GM18873 (cell line): ENCODE measurements around the gene PLEKHG7.

Experiments
- ATAC-seq: cut with Tn5 transposase; IDR thresholded peaks from one replicate; pipeline ENCODE4 v1.9.1; 2021; ENCODE audit warnings: mild to moderate bottlenecking, moderate library complexity, moderate number of reproducible peaks; ENCODE audit not compliant: unreplicated experiment, low FRiP score

Gene PLEKHG7

GRCh38 chr12:92707926-92708325, 5.1 kb downstream of the PLEKHG7 start:
- ATAC-seq: no peak

- ATAC-seq: no peak
Measured at GRCh38 chr12:92715625-92716024, 12.8 kb downstream of the PLEKHG7 start.

- no peak for ATAC-seq
Measured at GRCh38 chr12:92717202-92717601, 14.4 kb downstream of the PLEKHG7 start.

- ATAC-seq: no peak
Measured at GRCh38 chr12:92718483-92718990, 15.7 kb downstream of the PLEKHG7 start.

- no peak for ATAC-seq
Measured at GRCh38 chr12:92719674-92720073, 16.9 kb downstream of the PLEKHG7 start.

GRCh38 chr12:92721130-92721529, 18.3 kb downstream of the PLEKHG7 start:
- no peak for ATAC-seq

- no peak for ATAC-seq
Measured at GRCh38 chr12:92721656-92722055, 18.9 kb downstream of the PLEKHG7 start.

- ATAC-seq: no peak
Measured at GRCh38 chr12:92722897-92723296, 20.1 kb downstream of the PLEKHG7 start.

GRCh38 chr12:92726850-92727249, 24.1 kb downstream of the PLEKHG7 start:
- ATAC-seq: no peak

GRCh38 chr12:92729773-92730305, 27.1 kb downstream of the PLEKHG7 start:
- ATAC-seq: no peak

- no peak for ATAC-seq
Measured at GRCh38 chr12:92730758-92731157, 28.0 kb downstream of the PLEKHG7 start.

- no peak for ATAC-seq
Measured at GRCh38 chr12:92732216-92732615, 29.4 kb downstream of the PLEKHG7 start.

- ATAC-seq: no peak
Measured at GRCh38 chr12:92732716-92733115, 29.9 kb downstream of the PLEKHG7 start.

GRCh38 chr12:92733181-92733580, 30.4 kb downstream of the PLEKHG7 start:
- ATAC-seq: no peak

- no peak for ATAC-seq
Measured at GRCh38 chr12:92733661-92734060, 30.9 kb downstream of the PLEKHG7 start.

GRCh38 chr12:92735131-92735721, 32.4 kb downstream of the PLEKHG7 start:
- no peak for ATAC-seq

GRCh38 chr12:92736605-92737004, 33.8 kb downstream of the PLEKHG7 start:
- ATAC-seq: no peak

GRCh38 chr12:92737855-92738850, 35.4 kb downstream of the PLEKHG7 start:
- ATAC-seq: no peak

GRCh38 chr12:92739113-92739512, 36.3 kb downstream of the PLEKHG7 start:
- ATAC-seq: no peak

GRCh38 chr12:92740411-92740810, 37.6 kb downstream of the PLEKHG7 start:
- ATAC-seq: no peak

- no peak for ATAC-seq
Measured at GRCh38 chr12:92743026-92743425, 40.2 kb downstream of the PLEKHG7 start.
